K562 (cell line): Measurements from ENCODE around the gene ZBTB8B. TPM values are rescaled to one million over a fixed set of nuclear protein-coding genes. Genes with fewer than 3 reads are reported as not detected.

Experiments used
- DIDO1 ChIP-seq: fragments of 450-650 bp; IDR thresholded peaks from 2 replicates; pipeline ENCODE4 v1.6.1; 2016; ENCODE audit warnings: low read depth, missing biosample characterization, missing genetic modification characterization
- DNMT1 ChIP-seq: fragments of 450-650 bp; IDR thresholded peaks from 2 replicates; pipeline ENCODE4 v1.6.1; 2016; ENCODE audit warnings: antibody characterized with exemption, mild to moderate bottlenecking
- ETV6 ChIP-seq, 3 experiments: fragments of 150-350 bp in 1 of 3; sonication (generic) in 1 of 3; formaldehyde crosslinking in 1 of 3; IDR thresholded peaks; 2 replicates each; pipeline versions ENCODE4 v1.6.1 to v1.8.0; 2014 to 2022; ENCODE audit warnings: borderline replicate concordance in 2 of 3, low read depth in 2 of 3, antibody characterized with exemption in 1 of 3, low read length in 1 of 3, mild to moderate bottlenecking in 1 of 3, missing genetic modification reagents in 1 of 3
- FOXK1 ChIP-seq: sonication (generic); formaldehyde crosslinking; IDR thresholded peaks from 2 replicates; pipeline ENCODE4 v1.8.0; 2022; ENCODE audit warnings: missing genetic modification reagents, mild to moderate bottlenecking, borderline replicate concordance
- HBP1 ChIP-seq: fragments of 450-650 bp; formaldehyde crosslinking; IDR thresholded peaks from 2 replicates; pipeline ENCODE4 v1.4.0; 2022; ENCODE audit warnings: missing genetic modification characterization
- JUND ChIP-seq, 2 experiments: IDR thresholded peaks; 2 replicates in 1 of 2; 3 replicates in 1 of 2; pipeline ENCODE4 v1.6.1; 2011; ENCODE audit warnings: borderline replicate concordance in 2 of 2, low read depth in 2 of 2, low read length in 2 of 2, improper control_type of control experiment in 1 of 2, missing biosample characterization in 1 of 2, missing genetic modification characterization in 1 of 2, missing genetic modification reagents in 1 of 2
- KAT8 ChIP-seq: fragments of 450-650 bp; IDR thresholded peaks from 2 replicates; pipeline ENCODE4 v1.6.1; 2016; ENCODE audit warnings: low read depth, mild to moderate bottlenecking
- MBD2 ChIP-seq: sonication (generic); IDR thresholded peaks from 2 replicates; pipeline ENCODE4 v1.6.1; 2016; ENCODE audit warnings: low read depth, borderline replicate concordance
- MIER1 ChIP-seq: fragments of 450-650 bp; IDR thresholded peaks from 2 replicates; pipeline ENCODE4 v1.6.1; 2016; ENCODE audit warnings: antibody characterized with exemption, mild to moderate bottlenecking, low read depth
- MYNN ChIP-seq, 2 experiments: sonication (generic); formaldehyde crosslinking in 1 of 2; IDR thresholded peaks; 2 replicates each; pipeline versions ENCODE4 v1.5.0 to v1.6.1; 2016 to 2020; ENCODE audit warnings: antibody characterized with exemption in 1 of 2, missing genetic modification reagents in 1 of 2
- NFE2 ChIP-seq: IDR thresholded peaks from 2 replicates; pipeline ENCODE4 v1.6.1; 2014; ENCODE audit warnings: antibody characterized with exemption, low read depth
- NR3C1 ChIP-seq: sonication (generic); formaldehyde crosslinking; IDR thresholded peaks from 2 replicates; pipeline ENCODE4 v1.8.1; 2022; ENCODE audit warnings: missing genetic modification reagents
- PHTF2 ChIP-seq: fragments of 250-450 bp; sonication (Bioruptor Pico); IDR thresholded peaks from 2 replicates; pipeline ENCODE4 v1.5.0; 2021; ENCODE audit warnings: mild to moderate bottlenecking
- POLR2AphosphoS2 ChIP-seq: IDR thresholded peaks from 2 replicates; pipeline ENCODE4 v1.6.1; 2012; ENCODE audit warnings: low read length, improper control_type of control experiment
- PTTG1 ChIP-seq: fragments of 450-650 bp; IDR thresholded peaks from 2 replicates; pipeline ENCODE4 v1.6.1; 2016; ENCODE audit warnings: low read depth, mild to moderate bottlenecking, missing genetic modification characterization, missing compliant biosample characterization
- PURB ChIP-seq: sonication (generic); formaldehyde crosslinking; IDR thresholded peaks from 2 replicates; pipeline ENCODE4 v1.9.0; 2021; ENCODE audit warnings: low read depth, mild to moderate bottlenecking, missing genetic modification reagents
- SMARCA4 ChIP-seq: fragments of 450-650 bp; IDR thresholded peaks from 2 replicates; pipeline ENCODE4 v1.6.1; 2016
- TBL1XR1 ChIP-seq, 2 experiments: IDR thresholded peaks; 2 replicates each; pipeline ENCODE4 v1.6.1; 2012; ENCODE audit warnings: improper control_type of control experiment in 2 of 2, low read length in 2 of 2, mild to moderate bottlenecking in 1 of 2
- TOE1 ChIP-seq, 2 experiments: fragments of 450-650 bp in 1 of 2; sonication (generic) in 1 of 2; formaldehyde crosslinking in 1 of 2; IDR thresholded peaks; 2 replicates each; pipeline versions ENCODE4 v1.7.1 to v1.8.0; 2016 to 2022; ENCODE audit warnings: borderline replicate concordance in 2 of 2, mild to moderate bottlenecking in 2 of 2, antibody characterized with exemption in 1 of 2, inconsistent platforms in 1 of 2, low read depth in 1 of 2, missing genetic modification reagents in 1 of 2, moderate library complexity in 1 of 2
- TRIM25 ChIP-seq: fragments of 450-650 bp; IDR thresholded peaks from 2 replicates; pipeline ENCODE4 v1.7.0; 2016; ENCODE audit warnings: borderline replicate concordance
- TRIM28 ChIP-seq: fragments of 450-650 bp; IDR thresholded peaks from 2 replicates; pipeline ENCODE4 v1.6.1; 2017
- ZBTB17 ChIP-seq: fragments of 450-650 bp; formaldehyde crosslinking; IDR thresholded peaks from 2 replicates; pipeline ENCODE4 v1.4.0; 2020; ENCODE audit warnings: mild to moderate bottlenecking
- ZNF124 ChIP-seq: sonication (generic); formaldehyde crosslinking; IDR thresholded peaks from 2 replicates; pipeline ENCODE4 v1.8.1; 2022; ENCODE audit warnings: missing genetic modification reagents
- ZNF134 ChIP-seq: fragments of 250-450 bp; sonication (Bioruptor Pico); conservative IDR thresholded peaks from 2 replicates; pipeline ENCODE4 v1.4.0; 2020
- ZNF224 ChIP-seq: sonication (generic); formaldehyde crosslinking; IDR thresholded peaks from 2 replicates; pipeline ENCODE4 v1.8.0; 2022; ENCODE audit warnings: mild to moderate bottlenecking, missing genetic modification reagents
- ZNF354B ChIP-seq: fragments of 250-450 bp; sonication (Bioruptor Pico); IDR thresholded peaks from 2 replicates; pipeline ENCODE4 v1.4.0; 2020
- ZNF431 ChIP-seq: sonication (generic); formaldehyde crosslinking; IDR thresholded peaks from 2 replicates; pipeline ENCODE4 v1.8.0; 2022; ENCODE audit warnings: mild to moderate bottlenecking, missing genetic modification reagents
- polyA plus RNA-seq, 8 experiments: library from polyadenylated mRNA; depleted of rRNA in 4 of 8; stranded (reverse) in 5 of 8; unstranded in 3 of 8; fragments of >200 nt; fragmentation: Nextera tagmentation in 2 of 8; fragmentation: Illumina TruSeq in 1 of 8; extraction: Ambion mirVana in 2 of 8; extraction: Trizol in 1 of 8; gene quantifications; 2 replicates each; pipeline versions ENCODE4 v1.2.1 to v1.2.3, GENCODE V29; 2011 to 2014; ENCODE audit warnings: inconsistent platforms in 1 of 8, missing spikeins in 1 of 8
- total RNA-seq, 7 experiments: library from RNA; depleted of rRNA in 6 of 7; stranded (reverse); fragments of >200 nt in 6 of 7; fragmentation: Illumina TruSeq in 2 of 7; extraction: Trizol in 2 of 7; gene quantifications; 2 replicates each; pipeline versions ENCODE4 v1.2.1 to v1.2.3, GENCODE V29; 2011 to 2021; ENCODE audit warnings: low replicate concordance in 1 of 7

The ZBTB8B gene
- total and polyA plus RNA-seq, 9 of the 15 experiments (the other 6 are each of a cell fraction or from before 2014, with no cell fraction given): not detected

- TF ChIP-seq NFE2: no peak
- no peak for TF ChIP-seq ZNF134 (CRISPR knock-in tag)
- no peak for TF ChIP-seq POLR2AphosphoS2
- no peak for TF ChIP-seq HBP1 (CRISPR knock-in tag)
- no peak for TF ChIP-seq DNMT1
- TF ChIP-seq PHTF2: no peak
- TF ChIP-seq ETV6 (IDR thresholded peaks at IDR 0.05; ENCODE audit: borderline replicate concordance in 1 of 2, low read depth in 2 of 2, low read length in 1 of 2): no peak
- TF ChIP-seq ETV6 (CRISPR knock-in tag; IDR thresholded peaks at IDR 0.05; ENCODE audit: borderline replicate concordance): 0 out of 2 replicates have a peak, but pooled peaks have one; percentile 44
- TF ChIP-seq TRIM25: no peak
- TF ChIP-seq JUND (IDR thresholded peaks at IDR 0.05; ENCODE audit: borderline replicate concordance, low read depth, low read length): no peak; the same call in 1 of the 2 replicates
- no peak for TF ChIP-seq JUND (tag; IDR thresholded peaks at IDR 0.05; ENCODE audit: borderline replicate concordance, low read depth, low read length)
- TF ChIP-seq NR3C1 (CRISPR knock-in tag): no peak
- TF ChIP-seq SMARCA4: no peak; the same call in 1 of the 2 replicates
- no peak for TF ChIP-seq PURB (CRISPR knock-in tag)
- no peak for TF ChIP-seq MYNN (IDR thresholded peaks at IDR 0.05)
- TF ChIP-seq MYNN (CRISPR knock-in tag; IDR thresholded peaks at IDR 0.05): no peak
- TF ChIP-seq ZNF124 (CRISPR knock-in tag): no peak
- no peak for TF ChIP-seq DIDO1 (tag)
- TF ChIP-seq ZBTB17: peak; percentile 81
- TF ChIP-seq ZNF224: no peak
- no peak for TF ChIP-seq PTTG1 (tag)
- no peak for TF ChIP-seq MBD2
- no peak for TF ChIP-seq KAT8
- no peak for TF ChIP-seq TBL1XR1 (IDR thresholded peaks at IDR 0.05; ENCODE audit: low read length in 2 of 2)
- TF ChIP-seq FOXK1: no peak
- no peak for TF ChIP-seq ZNF431 (CRISPR knock-in tag)
- no peak for TF ChIP-seq ZNF354B
- no peak for TF ChIP-seq TRIM28
- no peak for TF ChIP-seq TOE1 (IDR thresholded peaks at IDR 0.05; ENCODE audit: borderline replicate concordance)
- 0 out of 2 replicates have a peak, but pooled peaks have one; percentile 57 for TF ChIP-seq TOE1 (CRISPR knock-in tag; IDR thresholded peaks at IDR 0.05; ENCODE audit: borderline replicate concordance, low read depth)
- TF ChIP-seq MIER1: no peak
Measured at GRCh38 chr1:32500387-32501209, 35.7 kb downstream of the ZBTB8B start (continued).
